ENCODE results near the gene TPP2.

DNA sequence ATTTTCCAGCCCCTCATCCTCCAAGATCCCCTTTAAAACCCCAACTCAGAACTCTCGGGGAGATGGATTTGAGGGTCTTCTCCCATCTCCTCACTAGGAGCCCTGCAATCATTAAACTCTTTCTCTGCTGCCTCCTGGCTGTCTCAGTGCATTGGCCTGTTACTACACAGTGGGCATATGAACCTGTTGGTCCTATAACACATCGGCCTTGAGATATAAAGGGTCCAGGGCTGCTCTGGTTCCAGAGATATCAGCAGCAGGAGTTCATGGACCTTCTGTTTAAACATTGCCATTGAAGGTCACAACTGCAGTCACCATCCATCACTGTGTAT lies 101.8 kb downstream of the TPP2 start:
- no peak for TF ChIP-seq EZH2 (IDR thresholded peaks at IDR 0.05; ENCODE audit: low read length)
- TF ChIP-seq, protein P1, sequence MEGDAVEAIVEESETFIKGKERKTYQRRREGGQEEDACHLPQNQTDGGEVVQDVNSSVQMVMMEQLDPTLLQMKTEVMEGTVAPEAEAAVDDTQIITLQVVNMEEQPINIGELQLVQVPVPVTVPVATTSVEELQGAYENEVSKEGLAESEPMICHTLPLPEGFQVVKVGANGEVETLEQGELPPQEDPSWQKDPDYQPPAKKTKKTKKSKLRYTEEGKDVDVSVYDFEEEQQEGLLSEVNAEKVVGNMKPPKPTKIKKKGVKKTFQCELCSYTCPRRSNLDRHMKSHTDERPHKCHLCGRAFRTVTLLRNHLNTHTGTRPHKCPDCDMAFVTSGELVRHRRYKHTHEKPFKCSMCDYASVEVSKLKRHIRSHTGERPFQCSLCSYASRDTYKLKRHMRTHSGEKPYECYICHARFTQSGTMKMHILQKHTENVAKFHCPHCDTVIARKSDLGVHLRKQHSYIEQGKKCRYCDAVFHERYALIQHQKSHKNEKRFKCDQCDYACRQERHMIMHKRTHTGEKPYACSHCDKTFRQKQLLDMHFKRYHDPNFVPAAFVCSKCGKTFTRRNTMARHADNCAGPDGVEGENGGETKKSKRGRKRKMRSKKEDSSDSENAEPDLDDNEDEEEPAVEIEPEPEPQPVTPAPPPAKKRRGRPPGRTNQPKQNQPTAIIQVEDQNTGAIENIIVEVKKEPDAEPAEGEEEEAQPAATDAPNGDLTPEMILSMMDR (optimal IDR thresholded peaks at IDR 0.05 in 1 of 3, IDR thresholded peaks at IDR 0.05 in 1 of 3, conservative IDR thresholded peaks at IDR 0.05 in 1 of 3; ENCODE audit: extremely low read depth in 1 of 3, insufficient read depth in 2 of 3, low read length in 3 of 3) = no peak
